Measurements from ENCODE around the gene LPCAT1. TPM values are rescaled to one million over a fixed set of nuclear protein-coding genes. Genes with fewer than 3 reads are reported as not detected.
A peak's percentile ranks its signal among the peaks of the same experiment; 100 is the strongest.

The LPCAT1 gene
- total RNA-seq, 1 donor from 2014 or later = 74.8 TPM

DNA sequence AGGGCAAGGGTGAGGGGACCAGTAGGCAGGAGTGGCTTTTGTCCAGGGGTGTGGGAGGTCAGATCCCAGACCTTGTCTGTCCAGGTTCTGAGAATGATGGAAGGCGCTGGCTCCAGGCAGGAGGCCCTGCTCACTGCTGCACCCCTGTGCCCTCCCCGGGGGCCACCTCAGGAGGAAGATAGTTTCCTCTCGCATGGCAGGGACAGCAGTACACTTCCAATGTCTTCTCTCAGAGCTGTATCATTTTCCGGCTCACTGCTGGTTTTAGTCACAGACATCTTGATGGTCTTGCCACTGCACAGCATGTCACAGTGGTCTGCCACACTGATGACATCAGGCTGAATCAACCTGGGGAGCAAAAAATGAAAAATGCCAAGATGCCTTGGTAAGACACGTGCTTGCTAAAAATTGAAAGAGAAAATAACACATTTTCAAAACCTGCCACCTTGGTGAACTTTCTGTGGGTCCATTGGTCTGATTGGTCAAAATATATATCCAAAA, 75.2 kb downstream of the LPCAT1 start:
- Mint-ChIP-seq H3K4me3 (no peak overlapping the region), H3K9me3 (peaks cover 16% of the 10 kb centered on the region), H3K4me1 (peaks cover 3% of the 10 kb centered on the region), H3K27ac (no peak overlapping the region), H3K36me3 (no peaks in the 10 kb centered on the region), H3K27me3 (ENCODE audit: low read depth) (peaks cover 79% of the 10 kb centered on the region)
- no peak for DNase-seq (ENCODE audit: low spot score in 2 of 2, unreplicated experiment in 2 of 2)
- TF ChIP-seq, protein P1, sequence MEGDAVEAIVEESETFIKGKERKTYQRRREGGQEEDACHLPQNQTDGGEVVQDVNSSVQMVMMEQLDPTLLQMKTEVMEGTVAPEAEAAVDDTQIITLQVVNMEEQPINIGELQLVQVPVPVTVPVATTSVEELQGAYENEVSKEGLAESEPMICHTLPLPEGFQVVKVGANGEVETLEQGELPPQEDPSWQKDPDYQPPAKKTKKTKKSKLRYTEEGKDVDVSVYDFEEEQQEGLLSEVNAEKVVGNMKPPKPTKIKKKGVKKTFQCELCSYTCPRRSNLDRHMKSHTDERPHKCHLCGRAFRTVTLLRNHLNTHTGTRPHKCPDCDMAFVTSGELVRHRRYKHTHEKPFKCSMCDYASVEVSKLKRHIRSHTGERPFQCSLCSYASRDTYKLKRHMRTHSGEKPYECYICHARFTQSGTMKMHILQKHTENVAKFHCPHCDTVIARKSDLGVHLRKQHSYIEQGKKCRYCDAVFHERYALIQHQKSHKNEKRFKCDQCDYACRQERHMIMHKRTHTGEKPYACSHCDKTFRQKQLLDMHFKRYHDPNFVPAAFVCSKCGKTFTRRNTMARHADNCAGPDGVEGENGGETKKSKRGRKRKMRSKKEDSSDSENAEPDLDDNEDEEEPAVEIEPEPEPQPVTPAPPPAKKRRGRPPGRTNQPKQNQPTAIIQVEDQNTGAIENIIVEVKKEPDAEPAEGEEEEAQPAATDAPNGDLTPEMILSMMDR (IDR thresholded peaks at IDR 0.05; ENCODE audit: unreplicated experiment) = no peak

- Mint-ChIP-seq H3K9me3 (peaks cover 8% of the 10 kb centered on the region), H3K27me3 (ENCODE audit: low read depth) (peaks cover 81% of the 10 kb centered on the region), H3K4me1 (peaks cover 3% of the 10 kb centered on the region), H3K36me3 (no peaks in the 10 kb centered on the region), H3K27ac (no peak overlapping the region), H3K4me3 (no peak overlapping the region)
- no peak for DNase-seq (ENCODE audit: low spot score in 2 of 2, unreplicated experiment in 2 of 2)
- TF ChIP-seq, protein P1 (IDR thresholded peaks at IDR 0.05; ENCODE audit: unreplicated experiment) = no peak
Measured at GRCh38 chr5:1447671-1448361, 75.9 kb downstream of the LPCAT1 start.

DNA sequence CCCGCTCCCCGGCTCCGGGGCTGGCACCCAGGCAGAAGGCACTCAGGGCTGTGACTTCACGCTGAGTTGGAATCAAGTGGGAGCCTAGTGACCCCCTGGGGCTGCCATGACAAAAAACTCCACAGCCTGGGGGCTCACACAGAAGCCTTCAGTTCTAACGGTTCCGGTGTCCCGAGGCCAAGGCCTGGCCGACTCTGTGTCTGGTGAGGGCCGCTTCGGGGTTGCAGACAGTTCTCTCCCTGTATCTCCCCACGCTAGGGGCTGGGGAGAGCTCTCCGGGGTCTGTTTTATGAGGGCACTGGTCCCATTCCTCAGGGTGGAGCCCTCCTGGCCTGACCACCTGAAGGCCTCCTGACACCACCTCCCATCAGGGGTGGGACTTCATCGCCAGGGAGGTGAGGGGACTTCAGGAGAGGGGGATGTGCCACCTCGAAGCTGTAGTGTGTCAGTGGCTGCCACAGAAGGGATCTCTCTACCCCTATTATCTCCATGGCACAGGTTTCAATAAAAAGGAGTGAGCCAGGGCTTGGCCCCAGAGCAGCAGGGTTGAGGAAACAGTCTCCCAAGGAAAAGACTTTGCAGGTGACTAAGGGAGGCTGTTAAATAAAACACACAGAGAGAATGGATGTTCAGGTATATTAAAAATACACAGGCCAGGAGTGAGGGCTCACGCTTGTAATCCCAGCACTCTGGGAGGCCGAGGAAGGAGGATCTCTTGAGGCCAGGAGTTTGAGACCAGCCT, 77.0 kb downstream of the LPCAT1 start:
- Mint-ChIP-seq H3K27ac (no peak overlapping the region), H3K9me3 (no peaks in the 10 kb centered on the region), H3K4me3 (no peak overlapping the region), H3K36me3 (no peaks in the 10 kb centered on the region), H3K4me1 (peaks cover 3% of the 10 kb centered on the region), H3K27me3 (ENCODE audit: low read depth) (peaks cover 90% of the 10 kb centered on the region)
- TF ChIP-seq, protein P1 (IDR thresholded peaks at IDR 0.05; ENCODE audit: unreplicated experiment) = no peak
- DNase-seq (ENCODE audit: low spot score in 2 of 2, unreplicated experiment in 2 of 2) = no peak

GRCh38 chr5:1445689-1446601, 77.8 kb downstream of the LPCAT1 start:
- Mint-ChIP-seq H3K4me3 (no peak overlapping the region), H3K9me3 (peaks cover under 1% of the 10 kb centered on the region), H3K27ac (no peak overlapping the region), H3K27me3 (ENCODE audit: low read depth) (peaks cover 92% of the 10 kb centered on the region), H3K4me1 (peaks cover 3% of the 10 kb centered on the region), H3K36me3 (no peaks in the 10 kb centered on the region)
- no peak for DNase-seq (ENCODE audit: low spot score in 2 of 2, unreplicated experiment in 2 of 2)
- TF ChIP-seq, protein P1 (IDR thresholded peaks at IDR 0.05; ENCODE audit: unreplicated experiment) = no peak

- no peak for DNase-seq (ENCODE audit: low spot score in 2 of 2, unreplicated experiment in 2 of 2)
- peaks cover 7% of the 10 kb centered on the region for H3K9me3 Mint-ChIP-seq
- peaks cover 92% of the 10 kb centered on the region for H3K27me3 Mint-ChIP-seq (ENCODE audit: low read depth)
- H3K27ac Mint-ChIP-seq = no peak within 1 kb of the TSS
- TF ChIP-seq, protein P1 (IDR thresholded peaks at IDR 0.05; ENCODE audit: unreplicated experiment) = no peak
- H3K4me3 Mint-ChIP-seq = peak within 1 kb of the TSS; percentile 46
- H3K36me3 Mint-ChIP-seq = no peaks in the 10 kb centered on the region
- peaks cover 3% of the 10 kb centered on the region for H3K4me1 Mint-ChIP-seq
Measured at GRCh38 chr5:1445313-1445688, 78.5 kb downstream of the LPCAT1 start, which contains the start of gene SLC6A3. SLC6A3 (minus strand) TSS chr5:1445440; CDS start chr5:1443197, 2,243 bp downstream.

All from mesothelial cell of epicardium (in vitro differentiated cells).